K562 (cell line): ENCODE measurements around the gene CERS2. TPM values are rescaled to one million over a fixed set of nuclear protein-coding genes. Genes with fewer than 3 reads are reported as not detected.

Source experiments
- ATF7 ChIP-seq: fragments of 450-650 bp; IDR thresholded peaks from 2 replicates; pipeline ENCODE4 v1.7.1; 2014; ENCODE audit warnings: mild to moderate bottlenecking, moderate library complexity
- CREB3L1 ChIP-seq: fragments of 450-650 bp; IDR thresholded peaks from 2 replicates; pipeline ENCODE4 v1.6.1; 2014; ENCODE audit warnings: low read depth, mild to moderate bottlenecking, moderate library complexity, borderline replicate concordance
- GTF2E2 ChIP-seq: fragments of 200-800 bp; sonication (Bioruptor generic); IDR thresholded peaks from 2 replicates; pipeline ENCODE4 v1.6.1; 2016; ENCODE audit warnings: missing genetic modification characterization, missing compliant biosample characterization
- ID3 ChIP-seq, 2 experiments: fragments of 250-450 bp in 1 of 2; fragments of 450-650 bp in 1 of 2; sonication (Bioruptor Pico) in 1 of 2; IDR thresholded peaks; 2 replicates each; pipeline versions ENCODE4 v1.6.1 to v1.8.0; 2016 to 2021; ENCODE audit warnings: mild to moderate bottlenecking in 2 of 2, moderate library complexity in 2 of 2, missing compliant biosample characterization in 1 of 2, missing genetic modification characterization in 1 of 2
- KDM2B ChIP-seq: fragments of 250-450 bp; sonication (Bioruptor Pico); IDR thresholded peaks from 2 replicates; pipeline ENCODE4 v1.8.0; 2021; ENCODE audit warnings: mild to moderate bottlenecking, moderate library complexity
- L3MBTL2 ChIP-seq: fragments of 450-650 bp; IDR thresholded peaks from 2 replicates; pipeline ENCODE4 v1.6.1; 2016; ENCODE audit warnings: mild to moderate bottlenecking, moderate library complexity
- MBD2 ChIP-seq: sonication (generic); IDR thresholded peaks from 2 replicates; pipeline ENCODE4 v1.6.1; 2016; ENCODE audit warnings: low read depth, borderline replicate concordance
- MLLT1 ChIP-seq, 2 experiments: fragments of 450-650 bp; IDR thresholded peaks; 2 replicates each; pipeline ENCODE4 v1.6.1; 2016
- MXI1 ChIP-seq: IDR thresholded peaks from 2 replicates; pipeline ENCODE4 v1.6.1; 2011; ENCODE audit warnings: low read depth, mild to moderate bottlenecking, improper control_type of control experiment, low read length
- NBN ChIP-seq: fragments of 450-650 bp; IDR thresholded peaks from 2 replicates; pipeline ENCODE4 v1.6.1; 2016; ENCODE audit warnings: low read depth, mild to moderate bottlenecking
- NELFE ChIP-seq: IDR thresholded peaks from 2 replicates; pipeline ENCODE4 v1.6.1; 2011; ENCODE audit warnings: mild to moderate bottlenecking; ENCODE audit not compliant: insufficient read depth, insufficient read length
- NFYB ChIP-seq: IDR thresholded peaks from 2 replicates; pipeline ENCODE4 v1.6.1; 2011; ENCODE audit warnings: mild to moderate bottlenecking, moderate library complexity; ENCODE audit not compliant: insufficient read length; ENCODE audit errors: extremely low read depth
- NR0B1 ChIP-seq: fragments of 450-650 bp; IDR thresholded peaks from one replicate; pipeline ENCODE4 v1.6.1; 2018; ENCODE audit warnings: mild to moderate bottlenecking, moderate library complexity; ENCODE audit not compliant: partially characterized antibody
- PHF8 ChIP-seq: fragments of 200-600 bp; sonication (generic); IDR thresholded peaks from 2 replicates; pipeline ENCODE4 v1.6.1; 2012; ENCODE audit warnings: mixed run types, mild to moderate bottlenecking, inconsistent platforms, low read length, moderate library complexity, borderline replicate concordance
- TEAD1 ChIP-seq, 2 experiments: fragments of 450-650 bp in 1 of 2; sonication (generic) in 1 of 2; formaldehyde crosslinking; IDR thresholded peaks; 2 replicates each; pipeline versions ENCODE4 v1.4.0 to v1.8.0; 2020 to 2022; ENCODE audit warnings: mild to moderate bottlenecking in 2 of 2, missing genetic modification reagents in 1 of 2
- XRCC3 ChIP-seq: fragments of 450-650 bp; IDR thresholded peaks from 2 replicates; pipeline ENCODE4 v1.6.1; 2017; ENCODE audit warnings: mild to moderate bottlenecking, moderate library complexity
- ZBTB26 ChIP-seq: fragments of 450-650 bp; formaldehyde crosslinking; IDR thresholded peaks from 2 replicates; pipeline ENCODE4 v1.4.0; 2022; ENCODE audit warnings: missing genetic modification characterization
- ZNF436 ChIP-seq: fragments of 250-450, 450-650 bp; sonication (Bioruptor Pico); formaldehyde crosslinking; IDR thresholded peaks from 2 replicates; pipeline ENCODE4 v1.7.0; 2020; ENCODE audit warnings: mild to moderate bottlenecking
- ZNF589 ChIP-seq: fragments of 200-800 bp; sonication (Bioruptor generic); IDR thresholded peaks from 2 replicates; pipeline ENCODE4 v1.6.1; 2016; ENCODE audit warnings: low read depth, missing genetic modification characterization, missing compliant biosample characterization
- polyA plus RNA-seq, 8 experiments: library from polyadenylated mRNA; depleted of rRNA in 4 of 8; stranded (reverse) in 5 of 8; unstranded in 3 of 8; fragments of >200 nt; fragmentation: Nextera tagmentation in 2 of 8; fragmentation: Illumina TruSeq in 1 of 8; extraction: Ambion mirVana in 2 of 8; extraction: Trizol in 1 of 8; gene quantifications; 2 replicates each; pipeline versions ENCODE4 v1.2.1 to v1.2.3, GENCODE V29; 2011 to 2014; ENCODE audit warnings: inconsistent platforms in 1 of 8, missing spikeins in 1 of 8
- total RNA-seq, 7 experiments: library from RNA; depleted of rRNA in 6 of 7; stranded (reverse); fragments of >200 nt in 6 of 7; fragmentation: Illumina TruSeq in 2 of 7; extraction: Trizol in 2 of 7; gene quantifications; 2 replicates each; pipeline versions ENCODE4 v1.2.1 to v1.2.3, GENCODE V29; 2011 to 2021; ENCODE audit warnings: low replicate concordance in 1 of 7

CERS2 gene
- total and polyA plus RNA-seq, 9 of the 15 experiments (the other 6 are each of a cell fraction or from before 2014, with no cell fraction given) = 23.4 to 295 (median 132) TPM

GRCh38 chr1:151008244-151009205 is 33.9 kb upstream of the CERS2 start, which contains the start of gene PRUNE1 (continued):
- TF ChIP-seq CREB3L1 (peak; percentile 64; the same call in 1 of the 2 replicates), NR0B1 (no peak), KDM2B (CRISPR knock-in tag) (no peak), NBN (no peak; the same call in 1 of the 2 replicates), NFYB (no peak), MLLT1 (IDR thresholded peaks at IDR 0.05) (peak in 1 of 2 experiments; percentile 59; a peak in 1 of 4 replicates), XRCC3 (no peak), PHF8 (peak; percentile 57; the same call in 1 of the 2 replicates), MXI1 (0 out of 2 replicates have a peak, but pooled peaks have one; percentile 42), ZNF436 (no peak), ZNF589 (CRISPR knock-in tag) (peak; percentile 36; the same call in 1 of the 2 replicates), GTF2E2 (tag) (no peak), L3MBTL2 (peak; percentile 67), ID3 (CRISPR knock-in tag; IDR thresholded peaks at IDR 0.05) (no peak), ID3 (tag; IDR thresholded peaks at IDR 0.05) (0 out of 2 replicates have a peak, but pooled peaks have one; percentile 61), NELFE (no peak), ZBTB26 (no peak), MBD2 (no peak; the same call in 1 of the 2 replicates), TEAD1 (CRISPR knock-in tag; IDR thresholded peaks at IDR 0.05) (0 out of 4 replicates have a peak, but pooled peaks of 1 of the 2 experiments have one; percentile 9), ATF7 (peak; percentile 65)
